HG03097 (cell line): ENCODE results near the gene PCDHGA1.
"Not testable (repeated sequence)": the region's sequence is repeated elsewhere in the genome, so short reads cannot be mapped to it uniquely, and the experiment has no call there.

ENCODE experiments used
- ATAC-seq: cut with Tn5 transposase; IDR thresholded peaks from one replicate; pipeline ENCODE4 v1.9.1; 2021; ENCODE audit not compliant: unreplicated experiment, low FRiP score

Gene PCDHGA1

DNA sequence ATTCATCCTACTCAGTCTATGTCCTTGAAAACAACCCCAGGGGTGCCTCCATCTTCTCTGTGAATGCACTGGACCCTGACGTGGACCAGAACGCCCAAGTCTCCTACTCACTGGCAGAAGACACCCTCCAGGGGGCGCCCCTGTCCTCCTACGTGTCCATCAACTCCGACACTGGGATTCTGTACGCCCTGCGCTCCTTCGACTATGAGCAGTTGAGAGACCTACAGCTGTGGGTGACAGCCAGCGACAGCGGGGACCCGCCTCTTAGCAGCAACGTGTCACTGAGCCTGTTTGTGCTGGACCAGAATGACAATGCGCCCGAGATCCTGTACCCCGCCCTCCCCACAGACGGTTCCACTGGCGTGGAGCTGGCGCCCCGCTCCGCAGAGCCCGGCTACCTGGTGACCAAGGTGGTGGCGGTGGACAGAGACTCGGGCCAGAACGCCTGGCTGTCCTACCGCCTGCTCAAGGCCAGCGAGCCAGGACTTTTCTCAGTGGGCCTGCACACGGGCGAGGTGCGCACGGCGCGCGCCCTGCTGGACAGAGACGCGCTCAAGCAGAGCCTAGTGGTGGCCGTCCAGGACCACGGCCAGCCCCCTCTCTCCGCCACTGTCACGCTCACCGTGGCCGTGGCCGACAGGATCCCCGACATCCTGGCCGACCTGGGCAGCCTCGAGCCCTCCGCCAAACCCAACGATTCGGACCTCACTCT is 45.3 kb downstream of the PCDHGA1 start:
- ATAC-seq: not testable (repeated sequence)

DNA sequence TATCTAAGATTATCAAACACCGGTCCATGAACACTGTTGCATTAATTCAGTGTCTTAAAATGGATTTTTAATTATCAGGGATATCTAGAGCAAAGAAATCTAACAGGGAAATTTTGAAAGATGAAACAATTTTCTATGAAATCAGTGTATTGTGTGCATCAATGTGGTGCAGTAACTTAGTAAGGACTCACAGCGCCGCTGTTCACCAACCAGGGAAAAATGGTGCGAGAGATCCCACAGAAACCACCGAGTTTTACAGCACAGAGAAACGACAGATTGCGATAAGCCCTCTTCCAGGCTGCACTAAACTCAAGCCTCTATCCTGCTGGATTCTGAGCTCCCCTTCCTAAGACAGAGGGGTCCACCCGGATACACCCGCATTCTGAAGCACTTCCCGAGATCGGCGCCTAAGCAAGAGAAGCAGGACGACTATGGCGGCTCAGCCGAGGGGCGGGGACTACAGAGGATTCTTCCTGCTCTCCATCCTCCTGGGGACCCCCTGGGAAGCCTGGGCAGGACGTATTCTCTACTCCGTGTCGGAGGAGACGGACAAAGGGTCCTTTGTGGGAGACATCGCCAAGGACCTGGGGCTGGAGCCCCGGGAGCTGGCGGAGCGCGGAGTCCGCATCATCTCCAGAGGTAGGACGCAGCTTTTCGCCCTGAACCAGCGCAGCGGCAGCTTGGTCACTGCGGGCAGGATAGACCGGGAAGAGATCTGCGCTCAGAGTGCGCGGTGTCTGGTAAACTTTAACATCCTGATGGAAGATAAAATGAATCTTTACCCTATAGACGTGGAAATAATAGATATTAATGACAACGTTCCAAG is 52.4 kb downstream of the PCDHGA1 start, which contains the start of gene PCDHGA7:
Gene PCDHGA7 (plus strand): TSS at position 274 of the 826 bp plus-strand sequence. CDS start 158 bp downstream, at position 432.
- no peak for ATAC-seq

DNA sequence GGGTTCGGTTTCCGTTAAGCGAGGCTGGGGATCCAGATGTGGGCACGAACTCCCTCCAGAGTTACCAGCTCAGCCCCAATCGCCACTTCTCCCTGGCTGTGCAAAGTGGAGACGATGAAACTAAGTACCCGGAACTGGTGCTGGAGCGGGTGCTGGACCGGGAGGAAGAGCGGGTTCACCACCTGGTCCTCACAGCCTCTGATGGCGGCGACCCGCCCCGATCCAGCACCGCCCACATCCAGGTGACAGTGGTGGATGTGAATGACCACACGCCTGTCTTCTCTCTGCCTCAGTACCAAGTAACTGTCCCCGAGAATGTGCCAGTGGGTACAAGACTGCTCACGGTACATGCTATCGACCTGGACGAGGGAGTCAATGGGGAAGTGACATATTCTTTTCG is 53.0 kb downstream of the PCDHGA1 start:
- no peak for ATAC-seq

DNA sequence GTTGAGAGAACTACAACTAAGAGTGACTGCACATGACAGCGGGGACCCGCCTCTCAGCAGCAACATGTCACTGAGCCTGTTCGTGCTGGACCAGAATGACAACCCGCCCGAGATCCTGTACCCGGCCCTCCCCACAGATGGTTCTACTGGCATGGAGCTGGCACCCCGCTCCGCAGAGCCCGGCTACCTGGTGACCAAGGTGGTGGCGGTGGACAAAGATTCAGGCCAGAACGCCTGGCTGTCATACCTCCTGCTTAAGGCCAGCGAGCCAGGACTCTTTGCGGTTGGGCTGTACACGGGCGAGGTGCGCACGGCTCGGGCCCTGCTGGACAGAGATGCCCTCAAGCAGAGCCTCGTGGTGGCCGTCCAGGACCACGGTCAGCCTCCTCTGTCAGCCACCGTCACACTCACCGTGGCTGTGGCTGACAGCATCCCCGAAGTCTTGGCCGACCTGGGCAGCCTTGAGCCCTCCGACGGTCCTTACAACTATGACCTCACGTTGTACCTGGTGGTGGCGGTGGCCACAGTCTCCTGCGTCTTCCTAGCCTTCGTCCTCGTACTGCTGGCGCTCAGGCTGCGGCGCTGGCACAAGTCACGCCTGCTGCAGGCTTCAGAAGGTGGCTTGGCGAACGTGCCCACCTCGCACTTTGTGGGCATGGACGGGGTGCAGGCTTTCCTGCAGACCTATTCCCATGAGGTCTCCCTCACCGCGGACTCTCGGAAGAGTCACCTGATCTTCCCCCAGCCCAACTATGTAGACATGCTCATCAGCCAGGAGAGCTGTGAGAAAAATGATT is 54.4 kb downstream of the PCDHGA1 start:
- ATAC-seq: no peak

DNA sequence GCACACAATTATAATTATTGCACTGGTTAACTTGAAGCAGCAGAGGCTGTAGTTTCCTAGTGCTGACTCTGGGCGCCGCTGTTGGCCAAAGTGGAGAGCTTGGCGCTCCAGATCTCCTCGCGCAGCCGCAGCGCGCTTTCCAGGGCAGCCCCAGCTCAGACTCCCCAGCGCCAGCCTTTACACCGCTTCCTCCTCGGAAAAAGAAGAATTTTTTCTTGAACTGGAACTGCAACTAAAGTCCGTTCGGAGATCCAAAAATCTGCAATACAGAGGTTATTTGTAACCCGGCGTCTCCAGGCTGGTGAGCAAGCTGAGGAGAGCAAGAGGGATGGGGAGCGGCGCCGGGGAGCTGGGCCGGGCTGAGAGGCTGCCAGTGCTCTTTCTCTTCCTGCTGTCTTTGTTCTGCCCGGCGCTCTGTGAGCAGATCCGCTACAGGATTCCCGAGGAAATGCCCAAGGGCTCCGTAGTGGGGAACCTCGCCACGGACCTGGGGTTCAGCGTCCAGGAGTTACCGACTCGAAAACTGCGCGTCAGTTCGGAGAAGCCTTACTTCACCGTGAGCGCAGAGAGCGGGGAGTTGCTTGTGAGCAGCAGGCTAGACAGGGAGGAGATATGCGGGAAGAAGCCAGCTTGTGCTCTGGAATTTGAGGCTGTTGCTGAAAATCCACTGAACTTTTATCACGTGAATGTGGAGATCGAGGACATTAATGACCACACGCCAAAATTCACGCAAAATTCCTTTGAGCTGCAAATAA is 57.4 kb downstream of the PCDHGA1 start, which contains the start of gene PCDHGB4:
Gene PCDHGB4 (plus strand): TSS at position 142 of the 755 bp plus-strand sequence. CDS start 187 bp downstream, at position 329.
- not testable (repeated sequence) for ATAC-seq

DNA sequence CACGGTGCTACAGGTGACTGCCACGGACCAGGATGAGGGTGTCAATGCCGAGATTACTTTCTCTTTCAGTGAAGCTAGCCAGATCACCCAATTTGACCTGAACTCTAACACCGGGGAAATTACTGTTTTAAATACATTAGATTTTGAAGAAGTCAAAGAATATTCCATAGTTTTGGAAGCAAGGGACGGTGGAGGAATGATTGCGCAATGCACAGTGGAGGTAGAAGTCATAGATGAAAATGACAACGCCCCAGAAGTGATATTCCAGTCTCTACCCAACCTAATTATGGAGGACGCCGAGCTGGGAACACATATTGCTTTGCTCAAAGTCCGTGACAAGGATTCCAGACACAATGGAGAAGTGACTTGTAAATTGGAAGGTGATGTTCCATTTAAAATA is 58.3 kb downstream of the PCDHGA1 start:
- no peak for ATAC-seq

DNA sequence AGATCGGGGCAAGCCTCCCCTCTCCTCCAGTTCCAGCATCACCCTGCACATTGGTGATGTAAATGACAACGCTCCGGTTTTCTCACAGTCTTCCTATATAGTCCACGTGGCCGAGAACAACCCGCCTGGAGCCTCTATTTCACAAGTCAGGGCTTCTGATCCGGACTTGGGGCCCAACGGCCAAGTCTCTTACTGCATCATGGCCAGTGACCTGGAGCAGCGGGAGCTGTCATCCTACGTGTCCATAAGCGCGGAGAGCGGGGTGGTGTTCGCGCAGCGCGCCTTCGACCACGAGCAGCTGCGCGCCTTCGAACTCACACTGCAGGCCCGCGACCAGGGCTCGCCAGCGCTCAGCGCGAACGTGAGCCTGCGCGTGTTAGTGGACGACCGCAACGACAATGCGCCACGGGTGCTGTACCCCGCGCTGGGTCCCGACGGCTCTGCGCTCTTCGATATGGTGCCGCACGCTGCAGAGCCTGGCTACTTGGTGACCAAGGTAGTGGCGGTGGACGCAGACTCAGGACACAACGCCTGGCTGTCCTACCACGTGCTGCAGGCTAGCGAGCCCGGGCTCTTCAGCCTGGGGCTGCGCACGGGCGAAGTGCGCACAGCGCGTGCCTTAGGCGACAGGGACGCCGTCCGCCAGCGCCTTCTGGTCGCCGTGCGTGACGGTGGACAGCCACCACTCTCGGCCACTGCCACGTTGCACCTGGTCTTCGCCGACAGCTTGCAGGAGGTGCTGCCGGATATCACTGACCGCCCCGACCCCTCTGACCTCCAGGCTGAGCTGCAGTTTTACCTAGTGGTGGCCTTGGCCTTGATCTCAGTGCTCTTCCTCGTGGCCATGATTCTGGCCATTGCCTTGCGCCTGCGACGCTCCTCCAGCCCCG is 59.1 kb downstream of the PCDHGA1 start:
- ATAC-seq: no peak

DNA sequence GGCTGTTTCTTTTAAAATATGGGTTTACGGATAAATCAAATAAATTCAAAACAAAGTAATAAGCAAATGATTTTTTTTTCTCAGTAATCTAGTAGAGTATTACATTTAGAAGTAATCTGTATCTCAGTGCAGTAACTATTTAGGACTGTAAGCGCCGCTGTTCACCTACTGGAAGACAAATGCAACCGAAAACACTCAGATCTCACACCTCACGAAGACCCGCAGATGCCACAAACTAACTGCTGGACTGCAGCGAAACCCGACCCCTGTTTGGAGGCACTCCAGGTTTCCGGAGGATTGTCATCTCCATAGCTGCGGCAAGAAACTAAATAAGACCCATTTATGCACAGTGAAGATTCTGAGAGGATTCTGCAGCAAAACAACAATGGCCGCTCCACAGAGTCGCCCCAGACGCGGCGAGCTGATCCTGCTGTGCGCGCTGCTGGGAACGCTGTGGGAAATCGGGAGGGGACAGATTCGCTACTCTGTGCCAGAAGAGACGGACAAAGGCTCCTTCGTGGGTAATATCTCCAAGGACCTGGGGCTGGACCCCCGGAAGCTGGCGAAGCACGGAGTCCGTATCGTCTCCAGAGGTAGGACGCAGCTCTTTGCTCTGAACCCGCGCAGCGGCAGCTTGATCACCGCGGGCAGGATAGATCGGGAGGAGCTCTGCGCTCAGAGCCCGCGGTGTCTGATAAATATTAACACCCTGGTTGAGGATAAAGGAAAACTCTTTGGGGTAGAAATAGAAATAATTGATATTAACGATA is 62.3 kb downstream of the PCDHGA1 start, which contains the start of gene PCDHGA8:
Gene PCDHGA8 (plus strand): TSS at position 205 of the 770 bp plus-strand sequence. CDS start 181 bp downstream, at position 386.
- ATAC-seq: no peak

DNA sequence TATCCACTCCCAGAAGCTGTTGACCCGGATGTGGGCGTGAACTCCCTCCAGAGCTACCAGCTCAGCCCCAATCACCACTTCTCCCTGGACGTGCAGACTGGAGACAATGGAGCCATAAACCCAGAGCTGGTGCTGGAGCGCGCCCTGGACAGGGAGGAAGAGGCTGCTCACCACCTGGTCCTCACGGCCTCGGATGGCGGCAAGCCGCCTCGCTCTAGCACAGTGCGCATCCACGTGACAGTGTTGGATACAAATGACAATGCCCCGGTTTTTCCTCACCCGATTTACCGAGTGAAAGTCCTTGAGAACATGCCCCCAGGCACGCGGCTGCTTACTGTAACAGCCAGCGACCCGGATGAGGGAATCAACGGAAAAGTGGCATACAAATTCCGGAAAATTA is 63.0 kb downstream of the PCDHGA1 start:
- ATAC-seq: no peak

DNA sequence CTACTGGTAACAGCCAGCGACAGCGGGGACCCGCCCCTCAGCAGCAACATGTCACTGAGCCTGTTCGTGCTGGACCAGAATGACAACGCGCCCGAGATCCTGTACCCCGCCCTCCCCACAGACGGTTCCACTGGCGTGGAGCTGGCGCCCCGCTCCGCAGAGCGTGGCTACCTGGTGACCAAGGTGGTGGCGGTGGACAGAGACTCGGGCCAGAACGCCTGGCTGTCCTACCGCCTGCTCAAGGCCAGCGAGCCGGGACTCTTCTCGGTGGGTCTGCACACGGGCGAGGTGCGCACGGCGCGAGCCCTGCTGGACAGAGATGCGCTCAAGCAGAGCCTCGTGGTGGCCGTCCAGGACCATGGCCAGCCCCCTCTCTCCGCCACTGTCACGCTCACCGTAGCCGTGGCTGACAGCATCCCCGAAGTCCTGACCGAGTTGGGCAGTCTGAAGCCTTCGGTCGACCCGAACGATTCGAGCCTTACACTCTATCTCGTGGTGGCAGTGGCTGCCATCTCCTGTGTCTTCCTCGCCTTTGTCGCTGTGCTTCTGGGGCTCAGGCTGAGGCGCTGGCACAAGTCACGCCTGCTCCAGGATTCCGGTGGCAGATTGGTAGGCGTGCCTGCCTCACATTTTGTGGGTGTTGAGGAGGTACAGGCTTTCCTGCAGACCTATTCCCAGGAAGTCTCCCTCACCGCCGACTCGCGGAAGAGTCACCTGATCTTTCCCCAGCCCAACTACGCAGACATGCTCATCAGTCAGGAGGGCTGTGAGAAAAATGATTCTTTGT is 64.3 kb downstream of the PCDHGA1 start:
- not testable (repeated sequence) for ATAC-seq

DNA sequence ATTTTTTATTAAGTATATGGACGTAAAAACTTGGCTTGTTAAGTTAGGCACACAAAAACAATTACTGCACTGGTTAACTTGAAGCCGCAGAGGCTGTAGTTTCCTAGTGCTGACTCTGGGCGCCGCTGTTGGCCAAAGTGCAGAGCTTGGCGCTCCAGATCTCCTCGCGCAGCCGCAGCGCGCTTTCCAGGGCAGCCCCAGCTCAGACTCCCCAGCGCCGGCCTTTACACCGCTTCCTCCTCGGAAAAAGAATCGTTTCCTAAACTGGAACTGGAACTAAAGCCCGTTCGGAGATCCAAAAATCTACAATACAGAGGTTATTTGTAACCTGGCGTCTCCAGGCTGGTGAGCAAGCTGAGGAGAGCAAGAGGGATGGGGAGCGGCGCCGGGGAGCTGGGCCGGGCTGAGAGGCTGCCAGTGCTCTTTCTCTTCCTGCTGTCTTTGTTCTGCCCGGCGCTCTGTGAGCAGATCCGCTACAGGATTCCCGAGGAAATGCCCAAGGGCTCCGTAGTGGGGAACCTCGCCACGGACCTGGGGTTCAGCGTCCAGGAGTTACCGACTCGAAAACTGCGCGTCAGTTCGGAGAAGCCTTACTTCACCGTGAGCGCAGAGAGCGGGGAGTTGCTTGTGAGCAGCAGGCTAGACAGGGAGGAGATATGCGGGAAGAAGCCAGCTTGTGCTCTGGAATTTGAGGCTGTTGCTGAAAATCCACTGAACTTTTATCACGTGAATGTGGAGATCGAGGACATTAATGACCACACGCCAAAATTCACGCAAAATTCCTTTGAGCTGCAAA is 67.6 kb downstream of the PCDHGA1 start, which contains the start of gene PCDHGB5:
Gene PCDHGB5 (plus strand): TSS at position 192 of the 796 bp plus-strand sequence. CDS start 181 bp downstream, at position 373.
- not testable (repeated sequence) for ATAC-seq

DNA sequence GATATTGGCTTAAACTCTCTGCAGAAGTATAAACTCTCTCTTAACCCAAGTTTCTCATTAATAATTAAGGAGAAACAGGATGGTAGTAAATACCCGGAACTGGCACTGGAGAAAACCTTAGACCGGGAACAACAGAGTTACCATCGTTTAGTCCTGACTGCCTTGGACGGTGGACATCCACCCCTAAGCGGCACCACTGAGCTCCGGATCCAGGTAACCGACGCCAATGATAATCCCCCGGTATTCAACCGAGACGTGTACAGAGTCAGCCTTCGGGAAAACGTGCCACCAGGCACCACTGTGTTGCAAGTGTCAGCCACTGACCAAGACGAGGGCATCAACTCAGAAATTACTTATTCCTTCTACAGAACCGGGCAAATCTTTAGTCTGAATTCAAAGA is 68.3 kb downstream of the PCDHGA1 start:
- no peak for ATAC-seq

DNA sequence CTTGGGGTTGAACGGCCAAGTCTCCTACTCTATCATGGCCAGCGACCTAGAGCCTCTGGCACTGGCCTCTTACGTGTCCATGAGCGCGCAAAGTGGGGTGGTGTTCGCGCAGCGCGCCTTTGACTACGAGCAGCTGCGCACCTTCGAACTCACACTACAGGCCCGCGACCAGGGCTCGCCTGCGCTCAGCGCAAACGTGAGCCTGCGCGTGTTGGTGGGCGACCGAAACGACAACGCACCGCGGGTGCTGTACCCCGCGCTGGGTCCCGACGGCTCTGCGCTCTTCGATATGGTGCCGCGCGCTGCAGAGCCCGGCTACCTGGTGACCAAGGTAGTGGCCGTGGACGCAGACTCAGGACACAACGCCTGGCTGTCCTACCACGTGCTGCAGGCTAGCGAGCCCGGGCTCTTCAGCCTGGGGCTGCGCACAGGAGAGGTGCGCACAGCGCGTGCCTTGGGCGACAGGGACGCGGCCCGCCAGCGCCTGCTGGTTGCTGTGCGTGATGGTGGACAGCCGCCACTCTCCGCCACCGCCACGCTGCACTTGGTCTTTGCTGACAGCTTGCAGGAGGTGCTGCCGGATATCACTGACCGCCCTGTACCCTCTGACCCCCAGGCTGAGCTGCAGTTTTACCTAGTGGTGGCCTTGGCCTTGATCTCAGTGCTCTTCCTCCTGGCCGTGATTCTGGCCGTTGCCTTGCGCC is 69.4 kb downstream of the PCDHGA1 start:
- ATAC-seq: no peak

DNA sequence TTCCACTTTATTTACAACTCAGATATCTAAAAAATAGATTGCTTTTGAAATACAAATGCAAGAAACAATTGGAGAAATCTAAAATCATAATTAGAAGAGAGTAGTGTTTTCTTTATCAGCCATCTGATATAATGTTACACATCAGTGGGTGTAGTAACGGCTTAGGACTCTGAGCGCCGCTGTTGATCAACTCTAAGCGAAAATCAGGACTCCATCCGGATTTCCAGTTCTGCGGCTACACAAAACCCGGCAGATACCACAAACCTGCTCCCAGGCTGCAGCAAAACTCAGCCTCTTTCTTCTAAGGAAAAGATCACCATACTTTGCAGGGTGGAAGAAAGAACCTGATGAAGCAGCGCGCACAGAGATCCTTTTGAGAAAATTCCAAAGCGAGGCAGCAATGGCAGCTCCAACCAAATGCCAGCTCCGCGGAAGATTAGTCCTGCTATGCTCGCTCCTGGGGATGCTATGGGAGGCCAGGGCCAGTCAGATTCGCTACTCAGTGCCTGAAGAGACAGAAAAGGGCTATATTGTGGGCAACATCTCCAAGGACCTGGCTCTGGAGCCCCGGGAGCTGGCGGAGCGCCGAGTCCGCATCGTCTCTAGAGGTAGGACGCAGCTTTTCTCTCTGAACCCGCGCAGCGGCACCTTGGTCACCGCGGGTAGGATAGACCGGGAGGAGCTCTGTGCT is 72.4 kb downstream of the PCDHGA1 start, which contains the start of gene PCDHGA9:
Gene PCDHGA9 (plus strand): TSS at position 226 of the 691 bp plus-strand sequence. CDS start 175 bp downstream, at position 401.
- ATAC-seq: no peak

DNA sequence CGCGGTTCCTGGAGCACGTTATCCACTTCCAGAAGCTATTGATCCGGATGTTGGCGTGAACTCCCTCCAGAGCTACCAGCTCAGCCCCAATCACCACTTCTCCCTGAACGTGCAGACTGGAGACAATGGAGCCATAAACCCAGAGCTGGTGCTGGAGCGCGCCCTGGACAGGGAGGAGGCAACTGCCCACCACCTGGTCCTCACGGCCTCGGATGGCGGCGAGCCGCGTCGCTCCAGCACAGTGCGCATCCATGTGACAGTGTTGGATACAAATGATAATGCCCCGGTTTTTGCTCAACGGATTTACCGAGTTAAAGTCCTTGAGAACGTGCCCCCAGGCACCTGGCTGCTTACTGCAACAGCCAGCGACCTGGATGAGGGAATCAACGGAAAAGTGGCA is 73.1 kb downstream of the PCDHGA1 start:
- ATAC-seq: no peak
